GM18526 (cell line): ENCODE data around the gene SSH2.

Source experiments
- POLR2A ChIP-seq: IDR thresholded peaks from 3 replicates; pipeline ENCODE4 v1.6.1; 2011; ENCODE audit not compliant: insufficient read length; ENCODE audit errors: extremely low read depth

SSH2 gene

GRCh38 chr17:29906969-29907368, 23.1 kb downstream of the SSH2 start:
- TF ChIP-seq POLR2A, result no peak

GRCh38 chr17:29905879-29906167, 24.2 kb downstream of the SSH2 start:
- no peak for TF ChIP-seq POLR2A

- no peak for TF ChIP-seq POLR2A
Observed at GRCh38 chr17:29905086-29905878, 24.7 kb downstream of the SSH2 start.

GRCh38 chr17:29903471-29903870, 26.6 kb downstream of the SSH2 start:
- TF ChIP-seq POLR2A, result no peak

- TF ChIP-seq POLR2A, result no peak
Observed at GRCh38 chr17:29892201-29892600, 37.8 kb downstream of the SSH2 start.

- no peak for TF ChIP-seq POLR2A
Observed at GRCh38 chr17:29891131-29891530, 38.9 kb downstream of the SSH2 start.

GRCh38 chr17:29885031-29885640, 44.9 kb downstream of the SSH2 start:
- TF ChIP-seq POLR2A, result no peak

- TF ChIP-seq POLR2A, result no peak
Observed at GRCh38 chr17:29883497-29883896, 46.5 kb downstream of the SSH2 start.

GRCh38 chr17:29881256-29881655, 48.8 kb downstream of the SSH2 start:
- TF ChIP-seq POLR2A, result no peak

GRCh38 chr17:29880031-29880430, 50.0 kb downstream of the SSH2 start:
- no peak for TF ChIP-seq POLR2A

- no peak for TF ChIP-seq POLR2A
Observed at GRCh38 chr17:29874931-29875596, 55.0 kb downstream of the SSH2 start.

GRCh38 chr17:29873476-29873875, 56.6 kb downstream of the SSH2 start:
- TF ChIP-seq POLR2A, result no peak

- TF ChIP-seq POLR2A, result no peak
Observed at GRCh38 chr17:29870836-29871465, 59.1 kb downstream of the SSH2 start.

- TF ChIP-seq POLR2A, result no peak
Observed at GRCh38 chr17:29867643-29868181, 62.3 kb downstream of the SSH2 start.

GRCh38 chr17:29866746-29867404, 63.2 kb downstream of the SSH2 start:
- TF ChIP-seq POLR2A, result no peak
